Measurements from ENCODE around the gene EGFR.

- TF ChIP-seq CTCF (conservative IDR thresholded peaks at IDR 0.05) (no peak), ZFX (IDR thresholded peaks at IDR 0.05) (no peak)
Observed at GRCh38 chr7:55223023-55223422, 204.2 kb downstream of the EGFR start.

Data from C4-2B (cell line).